ENCODE data around the gene NKX6-2. TPM values are rescaled to one million over a fixed set of nuclear protein-coding genes. Genes with fewer than 3 reads are reported as not detected.

Gene NKX6-2
- total RNA-seq, 1 donor from 2014 or later, result not detected

- intact Hi-C loops (cut with micrococcal nuclease), result no loop called here
Measured at GRCh38 chr10:132813001-132813401, 27.1 kb upstream of the NKX6-2 start.

- intact Hi-C loops (cut with micrococcal nuclease), result no loop called here
Measured at GRCh38 chr10:132812520-132812919, 26.6 kb upstream of the NKX6-2 start.

GRCh38 chr10:132811891-132812481, 26.0 kb upstream of the NKX6-2 start:
- intact Hi-C loops (cut with micrococcal nuclease), result no loop called here

- intact Hi-C loops (cut with micrococcal nuclease), result no loop called here
Measured at GRCh38 chr10:132810807-132811700, 25.1 kb upstream of the NKX6-2 start.

- intact Hi-C loops (cut with micrococcal nuclease), result no loop called here
Measured at GRCh38 chr10:132810141-132810806, 24.3 kb upstream of the NKX6-2 start.

- intact Hi-C loops (cut with micrococcal nuclease), result no loop called here
Measured at GRCh38 chr10:132809232-132810140, 23.5 kb upstream of the NKX6-2 start.

GRCh38 chr10:132808383-132809231, 22.7 kb upstream of the NKX6-2 start:
- intact Hi-C loops (cut with micrococcal nuclease), result no loop called here

GRCh38 chr10:132807621-132808049, 21.7 kb upstream of the NKX6-2 start:
- intact Hi-C loops (cut with micrococcal nuclease), result no loop called here

- intact Hi-C loops (cut with micrococcal nuclease), result no loop called here
Measured at GRCh38 chr10:132806561-132807003, 20.6 kb upstream of the NKX6-2 start.

- intact Hi-C loops (cut with micrococcal nuclease), result no loop called here
Measured at GRCh38 chr10:132806110-132806509, 20.2 kb upstream of the NKX6-2 start.

GRCh38 chr10:132805599-132805998, 19.7 kb upstream of the NKX6-2 start:
- intact Hi-C loops (cut with micrococcal nuclease), result no loop called here

GRCh38 chr10:132804785-132805426, 19.0 kb upstream of the NKX6-2 start:
- intact Hi-C loops (cut with micrococcal nuclease), result no loop called here

- intact Hi-C loops (cut with micrococcal nuclease), result no loop called here
Measured at GRCh38 chr10:132804287-132804686, 18.3 kb upstream of the NKX6-2 start.

GRCh38 chr10:132803416-132804210, 17.7 kb upstream of the NKX6-2 start:
- intact Hi-C loops (cut with micrococcal nuclease), result no loop called here

GRCh38 chr10:132802694-132803320, 16.9 kb upstream of the NKX6-2 start:
- intact Hi-C loops (cut with micrococcal nuclease), result no loop called here

GRCh38 chr10:132802048-132802447, 16.1 kb upstream of the NKX6-2 start:
- intact Hi-C loops (cut with micrococcal nuclease), result no loop called here

GRCh38 chr10:132799865-132800264, 13.9 kb upstream of the NKX6-2 start:
- intact Hi-C loops (cut with micrococcal nuclease), result no loop called here

- intact Hi-C loops (cut with micrococcal nuclease), result no loop called here
Measured at GRCh38 chr10:132798876-132799275, 12.9 kb upstream of the NKX6-2 start.

Measured in T-helper 2 cell treated with Interferon-gamma antibody and Interleukin-4, amounts not matched to agents 100 ng/mL and 5 ng/mL, for 36 hours (primary cell).